ENCODE measurements around the gene EYA3. TPM values are rescaled to one million over a fixed set of nuclear protein-coding genes. Genes with fewer than 3 reads are reported as not detected.

Gene EYA3
- total RNA-seq, 1 donor from 2014 or later: 16.9 TPM

DNA sequence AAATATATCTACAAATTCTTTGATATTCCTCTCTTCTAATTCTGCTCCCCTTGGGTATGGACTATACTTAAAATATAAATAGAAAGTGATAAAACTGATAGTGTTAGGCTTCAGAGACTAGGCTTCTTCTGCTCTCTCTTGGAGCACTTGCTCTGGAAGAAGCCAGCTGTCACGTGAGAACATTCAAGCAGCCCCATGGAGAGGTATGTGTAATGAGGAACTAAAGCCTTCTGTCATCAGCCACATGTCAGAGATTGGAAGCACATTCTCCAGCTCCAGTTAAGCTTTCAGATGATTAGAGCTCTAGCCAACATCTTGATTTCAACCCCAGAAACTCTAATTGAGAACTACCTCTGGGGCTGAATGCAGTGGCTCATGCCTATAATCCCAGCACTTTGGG lies 94.3 kb downstream of the EYA3 start:
- TF ChIP-seq, protein P1, sequence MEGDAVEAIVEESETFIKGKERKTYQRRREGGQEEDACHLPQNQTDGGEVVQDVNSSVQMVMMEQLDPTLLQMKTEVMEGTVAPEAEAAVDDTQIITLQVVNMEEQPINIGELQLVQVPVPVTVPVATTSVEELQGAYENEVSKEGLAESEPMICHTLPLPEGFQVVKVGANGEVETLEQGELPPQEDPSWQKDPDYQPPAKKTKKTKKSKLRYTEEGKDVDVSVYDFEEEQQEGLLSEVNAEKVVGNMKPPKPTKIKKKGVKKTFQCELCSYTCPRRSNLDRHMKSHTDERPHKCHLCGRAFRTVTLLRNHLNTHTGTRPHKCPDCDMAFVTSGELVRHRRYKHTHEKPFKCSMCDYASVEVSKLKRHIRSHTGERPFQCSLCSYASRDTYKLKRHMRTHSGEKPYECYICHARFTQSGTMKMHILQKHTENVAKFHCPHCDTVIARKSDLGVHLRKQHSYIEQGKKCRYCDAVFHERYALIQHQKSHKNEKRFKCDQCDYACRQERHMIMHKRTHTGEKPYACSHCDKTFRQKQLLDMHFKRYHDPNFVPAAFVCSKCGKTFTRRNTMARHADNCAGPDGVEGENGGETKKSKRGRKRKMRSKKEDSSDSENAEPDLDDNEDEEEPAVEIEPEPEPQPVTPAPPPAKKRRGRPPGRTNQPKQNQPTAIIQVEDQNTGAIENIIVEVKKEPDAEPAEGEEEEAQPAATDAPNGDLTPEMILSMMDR (IDR thresholded peaks at IDR 0.05; ENCODE audit: borderline replicate concordance): no peak
- Histone ChIP-seq H3K9me3 (replicated peaks) (no peaks in the 10 kb centered on the region), H3K27me3 (ENCODE audit: low read depth) (no peaks in the 10 kb centered on the region), H3K4me1 (peaks cover 37% of the 10 kb centered on the region), H3K27ac (replicated peaks) (peak overlapping the region; percentile 53), H3K4me3 (no peak overlapping the region), H3K36me3 (peaks cover 75% of the 10 kb centered on the region)
- intact Hi-C loops (cut with micrococcal nuclease): no loop called here
- no peak for DNase-seq

DNA sequence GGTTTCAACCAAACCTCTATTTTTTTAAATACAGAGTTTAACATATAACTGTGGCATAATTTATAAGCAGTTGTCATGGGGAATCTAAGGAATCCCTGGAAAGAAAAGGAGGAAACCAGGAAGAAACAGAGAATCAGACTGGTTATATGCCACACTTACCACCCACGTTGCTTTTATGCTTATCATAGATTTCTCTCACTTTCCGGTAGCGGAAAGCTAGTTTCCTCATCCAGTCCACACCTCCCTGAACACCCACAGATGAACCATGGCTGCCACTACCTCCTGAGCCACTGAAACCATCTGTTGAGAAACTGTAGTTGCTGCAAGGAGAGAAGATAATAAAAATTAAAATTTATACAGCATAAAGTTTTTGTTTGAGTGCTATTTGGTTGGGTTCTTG lies 95.2 kb downstream of the EYA3 start:
- Histone ChIP-seq H3K9me3 (replicated peaks) (no peaks in the 10 kb centered on the region), H3K27ac (replicated peaks) (peak overlapping the region; percentile 53), H3K27me3 (ENCODE audit: low read depth) (no peaks in the 10 kb centered on the region), H3K4me1 (peaks cover 37% of the 10 kb centered on the region), H3K4me3 (no peak overlapping the region), H3K36me3 (peaks cover 75% of the 10 kb centered on the region)
- DNase-seq: no peak
- TF ChIP-seq, protein P1 (IDR thresholded peaks at IDR 0.05; ENCODE audit: borderline replicate concordance): no peak
- intact Hi-C loops (cut with micrococcal nuclease): no loop called here

DNA sequence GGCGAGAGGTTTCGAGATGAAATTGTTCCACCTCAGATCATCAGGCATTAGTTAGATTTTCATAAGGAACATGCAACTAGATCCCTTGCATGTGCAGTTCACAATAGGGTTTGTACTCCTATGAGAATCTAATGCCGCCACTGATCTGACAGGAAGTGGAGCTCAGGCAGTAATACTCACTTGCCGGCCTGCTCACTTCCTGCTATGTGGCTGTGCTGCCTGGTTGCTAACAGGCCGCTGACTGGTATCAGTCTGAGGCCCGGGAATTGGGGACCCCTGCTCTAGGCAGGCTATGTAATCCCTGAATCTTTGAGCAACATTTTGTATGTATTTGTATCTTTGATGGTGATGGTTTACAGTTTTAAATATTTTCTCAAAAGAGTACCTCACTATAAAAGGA lies 96.1 kb downstream of the EYA3 start:
- H3K36me3 ChIP-seq: peaks cover 75% of the 10 kb centered on the region
- H3K9me3 ChIP-seq (replicated peaks): no peaks in the 10 kb centered on the region
- intact Hi-C loops (cut with micrococcal nuclease): no loop called here
- DNase-seq: no peak
- H3K4me3 ChIP-seq: no peak overlapping the region
- TF ChIP-seq, protein P1 (IDR thresholded peaks at IDR 0.05; ENCODE audit: borderline replicate concordance): no peak
- peak overlapping the region; percentile 53 for H3K27ac ChIP-seq (replicated peaks)
- no peaks in the 10 kb centered on the region for H3K27me3 ChIP-seq (ENCODE audit: low read depth)
- peaks cover 37% of the 10 kb centered on the region for H3K4me1 ChIP-seq

DNA sequence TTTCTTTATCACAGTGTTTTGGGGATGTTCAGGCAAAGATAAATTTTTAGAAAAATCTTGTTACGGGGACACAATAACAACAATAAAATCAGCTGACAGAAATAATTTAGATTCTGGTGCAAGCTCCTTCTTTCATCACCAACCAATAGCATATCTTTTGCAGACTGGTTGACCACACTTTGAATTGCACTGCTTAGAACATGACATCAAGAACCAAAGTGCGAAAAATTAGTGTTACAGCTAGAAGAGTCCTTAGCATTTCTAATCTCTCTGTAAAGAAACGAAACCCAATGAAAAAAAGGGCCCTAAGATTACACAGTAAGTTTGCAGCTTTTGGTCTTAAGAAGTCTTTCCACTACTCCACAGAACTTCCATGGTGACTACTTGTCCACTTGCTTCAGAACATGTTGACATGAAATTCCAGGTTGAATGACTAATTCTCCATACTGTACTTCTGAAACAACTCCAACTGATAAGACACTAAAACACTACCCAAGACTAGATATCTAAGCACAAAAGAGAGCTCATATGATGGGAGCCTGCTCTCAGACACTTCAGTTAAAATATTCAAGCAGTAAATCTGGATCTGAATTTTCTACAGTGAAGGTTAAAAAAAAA lies 97.4 kb downstream of the EYA3 start:
- Histone ChIP-seq H3K27ac (replicated peaks) (no peak overlapping the region), H3K4me1 (peaks cover 37% of the 10 kb centered on the region), H3K4me3 (no peak overlapping the region), H3K27me3 (ENCODE audit: low read depth) (no peaks in the 10 kb centered on the region), H3K9me3 (replicated peaks) (no peaks in the 10 kb centered on the region), H3K36me3 (peaks cover 73% of the 10 kb centered on the region)
- TF ChIP-seq, protein P1 (IDR thresholded peaks at IDR 0.05; ENCODE audit: borderline replicate concordance): no peak
- no peak for DNase-seq
- intact Hi-C loops (cut with micrococcal nuclease): no loop called here

DNA sequence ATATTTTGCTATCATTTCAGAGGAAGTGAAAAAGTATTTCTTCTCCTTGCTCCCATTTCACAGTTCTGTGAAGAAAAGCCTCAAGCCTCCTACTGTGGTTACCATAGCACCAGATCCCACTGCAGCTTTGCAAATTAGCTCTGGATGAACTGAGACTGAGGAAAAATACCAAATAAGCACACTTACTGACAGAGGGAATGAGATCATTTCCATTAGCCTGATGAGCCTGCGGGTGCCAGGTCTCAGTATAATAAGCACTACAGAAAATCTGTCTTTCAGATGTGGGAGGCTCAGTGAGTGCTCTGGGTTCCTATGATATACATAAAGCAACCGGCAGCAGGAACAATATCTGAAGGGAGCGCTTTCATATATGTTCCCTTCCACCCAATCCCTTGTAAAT lies 107.3 kb downstream of the EYA3 start:
- Histone ChIP-seq H3K27me3 (ENCODE audit: low read depth) (no peaks in the 10 kb centered on the region), H3K36me3 (peaks cover 35% of the 10 kb centered on the region), H3K9me3 (replicated peaks) (no peaks in the 10 kb centered on the region), H3K4me1 (peaks cover 20% of the 10 kb centered on the region), H3K27ac (replicated peaks) (no peak overlapping the region), H3K4me3 (no peak overlapping the region)
- intact Hi-C loops (cut with micrococcal nuclease): no loop called here
- DNase-seq: no peak
- TF ChIP-seq, protein P1 (IDR thresholded peaks at IDR 0.05; ENCODE audit: borderline replicate concordance): no peak

All from left ventricle myocardium inferior (tissue), 1 donor.